NCI-H774 (cell line): ENCODE measurements around the gene TAMM41.
"Not testable (repeated sequence)": the region's sequence is repeated elsewhere in the genome, so short reads cannot be mapped to it uniquely, and the experiment has no call there.

Experiments
- DNase-seq: peaks from one replicate; lab custom pipeline; 2025; lab: John Stamatoyannopoulos, UW

The TAMM41 gene

DNA sequence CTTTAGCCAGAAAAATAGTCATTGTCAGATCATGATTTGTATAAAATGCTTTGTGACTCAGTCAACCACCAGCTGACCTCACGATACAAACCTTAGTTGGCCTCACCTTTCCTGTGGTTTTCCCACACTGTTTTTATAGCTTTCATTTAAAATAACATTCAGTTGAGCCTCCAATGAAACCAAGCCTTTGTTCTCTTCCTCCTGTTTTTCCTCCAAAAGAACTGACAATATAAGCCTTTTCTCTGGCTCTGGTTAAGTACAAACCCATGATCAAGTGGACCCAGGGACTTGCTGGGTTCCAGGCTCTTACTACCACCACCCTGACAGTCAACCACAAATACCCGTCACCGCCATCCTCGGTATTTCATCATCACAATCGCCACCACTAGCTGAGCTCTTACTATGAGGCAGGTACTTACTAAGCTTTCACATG is 81.7 kb downstream of the TAMM41 start:
- no peak for DNase-seq

DNA sequence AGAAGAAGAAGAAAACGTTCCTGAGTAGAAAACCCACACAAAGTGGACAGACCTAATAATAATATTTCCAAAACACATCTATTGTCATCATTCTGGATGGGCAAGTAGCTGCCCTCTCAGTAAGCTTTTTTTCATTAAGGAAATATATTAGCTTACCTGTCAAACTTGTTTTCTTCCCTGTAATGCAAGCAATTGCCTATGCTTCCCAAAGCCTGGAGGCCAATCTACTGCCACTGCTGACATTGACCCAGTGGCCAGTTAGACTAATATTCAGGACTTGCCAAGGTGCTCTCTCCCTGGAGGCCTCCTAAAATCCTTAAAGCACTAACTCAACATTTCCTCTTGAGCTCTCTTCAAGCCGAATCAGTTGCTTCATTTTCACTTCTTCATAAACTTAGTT is 86.7 kb downstream of the TAMM41 start:
- DNase-seq = no peak

DNA sequence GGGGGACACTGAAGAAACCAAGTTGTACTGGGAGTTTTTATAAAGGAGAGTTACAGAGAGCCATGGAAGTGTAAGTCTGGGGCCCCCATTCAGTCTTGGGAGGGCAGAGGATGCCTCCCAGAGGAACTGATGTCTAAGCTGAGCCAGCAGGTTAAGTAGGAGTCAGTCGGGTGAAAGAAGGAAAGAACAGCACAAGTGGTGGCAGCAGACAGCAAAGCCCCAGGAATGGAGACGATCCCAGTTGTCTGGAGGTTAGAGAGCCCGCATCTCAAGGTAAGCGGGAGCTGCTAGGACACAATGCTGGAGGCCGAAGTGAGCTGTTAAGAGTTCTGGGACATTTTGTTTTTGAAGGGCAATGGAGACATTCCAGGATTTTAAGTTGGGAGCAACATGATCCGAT is 88.8 kb downstream of the TAMM41 start:
- no peak for DNase-seq

DNA sequence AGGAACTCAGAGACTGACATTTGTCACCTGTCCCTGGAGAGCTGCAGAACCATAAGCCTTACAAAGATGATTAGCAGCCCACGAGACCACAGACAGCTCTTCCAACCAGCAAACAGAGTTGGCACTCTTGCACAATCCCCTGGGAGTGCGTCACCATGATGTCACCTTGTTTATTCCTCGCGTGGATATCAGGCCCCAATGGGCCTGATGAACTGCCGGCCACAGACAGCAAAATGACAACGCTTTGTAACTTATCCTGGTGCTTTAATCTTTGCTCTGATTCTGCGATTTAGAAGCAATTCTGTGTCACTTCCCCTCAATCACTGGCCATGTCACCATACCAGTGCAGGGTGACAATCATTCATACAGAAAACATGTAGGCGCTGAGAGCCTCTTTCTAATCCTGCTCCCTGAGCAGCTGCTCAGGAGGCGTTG is 89.2 kb downstream of the TAMM41 start:
- no peak for DNase-seq

GRCh38 chr3:11755276-11755675 is 91.4 kb downstream of the TAMM41 start:
- DNase-seq = no peak

GRCh38 chr3:11752254-11752653 is 94.4 kb downstream of the TAMM41 start:
- not testable (repeated sequence) for DNase-seq

DNA sequence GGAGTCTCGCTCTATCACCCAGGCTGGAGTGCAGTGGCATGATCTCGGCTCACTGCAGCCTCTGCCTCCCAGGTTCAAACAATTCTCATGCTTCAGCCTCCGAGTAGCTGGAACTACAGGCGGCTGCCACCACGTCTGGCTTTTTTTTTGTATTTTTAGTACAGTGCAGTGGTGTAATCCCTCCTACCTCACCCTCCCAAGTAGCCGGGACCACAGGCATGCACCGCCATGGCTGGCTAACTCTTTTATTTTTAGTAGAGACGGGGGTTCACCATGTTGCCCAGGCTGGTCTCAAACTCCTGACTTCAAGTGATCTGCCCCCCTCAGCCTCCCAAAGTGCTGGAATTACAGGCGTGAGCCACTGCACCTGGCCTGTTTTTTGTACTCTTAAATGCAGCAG is 98.4 kb downstream of the TAMM41 start:
- DNase-seq = not testable (repeated sequence)
